Activated T-cell treated with anti-CD3 and anti-CD28 coated beads, Interleukin-2, amount 50 U/mL, for 24 hours (primary cell): ENCODE results near the gene GPR157.
"Not testable (repeated sequence)": the region's sequence is repeated elsewhere in the genome, so short reads cannot be mapped to it uniquely, and the experiment has no call there.

Experiments
- DNase-seq: peaks from one replicate; pipeline ENCODE4 v3.0.0-alpha.2; 2020
- H3K27ac Mint-ChIP-seq: 2 replicates; pipeline ENCODE4 v1.8.0; 2020; ENCODE audit warnings: mild to moderate bottlenecking, mixed read lengths
- H3K27me3 Mint-ChIP-seq: 2 replicates; pipeline ENCODE4 v1.8.0; 2020; ENCODE audit warnings: mixed read lengths
- H3K36me3 Mint-ChIP-seq: 2 replicates; pipeline ENCODE4 v1.8.0; 2020; ENCODE audit warnings: low read depth, mixed read lengths
- H3K4me1 Mint-ChIP-seq: 2 replicates; pipeline ENCODE4 v1.8.0; 2020; ENCODE audit warnings: low read depth, mixed read lengths
- H3K4me3 Mint-ChIP-seq: 2 replicates; pipeline ENCODE4 v1.8.0; 2020; ENCODE audit warnings: mild to moderate bottlenecking, moderate library complexity, mixed read lengths
- H3K9me3 Mint-ChIP-seq: 2 replicates; pipeline ENCODE4 v1.8.0; 2020; ENCODE audit warnings: mixed read lengths

GPR157 gene

GRCh38 chr1:9095818-9096217 is 33.1 kb downstream of the GPR157 start:
- Mint-ChIP-seq H3K36me3 (no peaks in the 10 kb centered on the region), H3K4me1 (no peaks in the 10 kb centered on the region), H3K9me3 (no peaks in the 10 kb centered on the region), H3K4me3 (no peak overlapping the region), H3K27ac (no peak overlapping the region), H3K27me3 (no peaks in the 10 kb centered on the region)
- DNase-seq: no peak

GRCh38 chr1:9093996-9094595 is 34.8 kb downstream of the GPR157 start:
- not testable (repeated sequence) for H3K27me3 Mint-ChIP-seq, H3K9me3 Mint-ChIP-seq, H3K4me3 Mint-ChIP-seq, H3K36me3 Mint-ChIP-seq, DNase-seq, H3K27ac Mint-ChIP-seq, H3K4me1 Mint-ChIP-seq

- DNase-seq: no peak
- H3K4me3 Mint-ChIP-seq: no peak overlapping the region
- no peaks in the 10 kb centered on the region for H3K9me3 Mint-ChIP-seq
- H3K36me3 Mint-ChIP-seq: no peaks in the 10 kb centered on the region
- H3K4me1 Mint-ChIP-seq: no peaks in the 10 kb centered on the region
- peaks cover 5% of the 10 kb centered on the region for H3K27me3 Mint-ChIP-seq
- H3K27ac Mint-ChIP-seq: no peak overlapping the region
Measured at GRCh38 chr1:9093581-9093980, 35.3 kb downstream of the GPR157 start.

GRCh38 chr1:9093091-9093490 is 35.8 kb downstream of the GPR157 start:
- Mint-ChIP-seq H3K36me3 (no peaks in the 10 kb centered on the region), H3K4me1 (no peaks in the 10 kb centered on the region), H3K9me3 (no peaks in the 10 kb centered on the region)

GRCh38 chr1:9088807-9089206 is 40.1 kb downstream of the GPR157 start:
- no peak for DNase-seq
- Mint-ChIP-seq H3K4me1 (no peaks in the 10 kb centered on the region), H3K27ac (no peak overlapping the region), H3K4me3 (no peak overlapping the region), H3K9me3 (no peaks in the 10 kb centered on the region), H3K36me3 (no peaks in the 10 kb centered on the region), H3K27me3 (peaks cover 16% of the 10 kb centered on the region)

More at GRCh38 chr1:9093091-9093490, 35.8 kb downstream of the GPR157 start:
- peaks cover 8% of the 10 kb centered on the region for H3K27me3 Mint-ChIP-seq
- H3K4me3 Mint-ChIP-seq: no peak overlapping the region
- H3K27ac Mint-ChIP-seq: no peak overlapping the region
- no peak for DNase-seq

GRCh38 chr1:9087411-9088125 is 41.3 kb downstream of the GPR157 start:
- Mint-ChIP-seq H3K27me3 (peaks cover 16% of the 10 kb centered on the region), H3K4me3 (no peak overlapping the region), H3K4me1 (peaks cover 6% of the 10 kb centered on the region), H3K36me3 (no peaks in the 10 kb centered on the region), H3K9me3 (no peaks in the 10 kb centered on the region), H3K27ac (no peak overlapping the region)
- DNase-seq: no peak

- Mint-ChIP-seq H3K4me1 (peaks cover 8% of the 10 kb centered on the region), H3K9me3 (no peaks in the 10 kb centered on the region), H3K4me3 (no peak overlapping the region), H3K27ac (no peak overlapping the region), H3K36me3 (no peaks in the 10 kb centered on the region), H3K27me3 (peaks cover 16% of the 10 kb centered on the region)
- DNase-seq: no peak
Measured at GRCh38 chr1:9086796-9087195, 42.1 kb downstream of the GPR157 start.

GRCh38 chr1:9086045-9086444 is 42.9 kb downstream of the GPR157 start:
- no peak overlapping the region for H3K4me3 Mint-ChIP-seq
- no peak overlapping the region for H3K27ac Mint-ChIP-seq
- H3K9me3 Mint-ChIP-seq: no peaks in the 10 kb centered on the region
- H3K36me3 Mint-ChIP-seq: no peaks in the 10 kb centered on the region
- peaks cover 8% of the 10 kb centered on the region for H3K4me1 Mint-ChIP-seq
- peaks cover 16% of the 10 kb centered on the region for H3K27me3 Mint-ChIP-seq
- DNase-seq: no peak

GRCh38 chr1:9085306-9085940 is 43.5 kb downstream of the GPR157 start:
- Mint-ChIP-seq H3K9me3 (no peaks in the 10 kb centered on the region), H3K4me1 (peaks cover 8% of the 10 kb centered on the region), H3K27me3 (peaks cover 16% of the 10 kb centered on the region), H3K36me3 (no peaks in the 10 kb centered on the region), H3K27ac (no peak overlapping the region), H3K4me3 (no peak overlapping the region)
- DNase-seq: no peak

GRCh38 chr1:9084906-9085305 is 44.0 kb downstream of the GPR157 start:
- H3K4me3 Mint-ChIP-seq: no peak overlapping the region
- H3K9me3 Mint-ChIP-seq: no peaks in the 10 kb centered on the region
- no peaks in the 10 kb centered on the region for H3K36me3 Mint-ChIP-seq
- peaks cover 8% of the 10 kb centered on the region for H3K4me1 Mint-ChIP-seq
- peaks cover 18% of the 10 kb centered on the region for H3K27me3 Mint-ChIP-seq
- no peak for DNase-seq
- no peak overlapping the region for H3K27ac Mint-ChIP-seq

GRCh38 chr1:9081473-9081872 is 47.4 kb downstream of the GPR157 start:
- Mint-ChIP-seq H3K4me1 (peaks cover 22% of the 10 kb centered on the region), H3K4me3 (no peak overlapping the region), H3K9me3 (no peaks in the 10 kb centered on the region), H3K27me3 (peaks cover 18% of the 10 kb centered on the region), H3K36me3 (no peaks in the 10 kb centered on the region), H3K27ac (no peak overlapping the region)
- no peak for DNase-seq

- Mint-ChIP-seq H3K27ac (no peak overlapping the region), H3K27me3 (peaks cover 24% of the 10 kb centered on the region), H3K36me3 (no peaks in the 10 kb centered on the region), H3K9me3 (no peaks in the 10 kb centered on the region), H3K4me3 (no peak overlapping the region), H3K4me1 (peaks cover 28% of the 10 kb centered on the region)
- no peak for DNase-seq
Measured at GRCh38 chr1:9080705-9081291, 48.1 kb downstream of the GPR157 start.

- Mint-ChIP-seq H3K4me3 (no peak overlapping the region), H3K4me1 (peaks cover 31% of the 10 kb centered on the region), H3K36me3 (no peaks in the 10 kb centered on the region), H3K27me3 (peaks cover 28% of the 10 kb centered on the region), H3K27ac (no peak overlapping the region), H3K9me3 (no peaks in the 10 kb centered on the region)
- DNase-seq: no peak
Measured at GRCh38 chr1:9079988-9080704, 48.8 kb downstream of the GPR157 start.

GRCh38 chr1:9078752-9079500 is 50.0 kb downstream of the GPR157 start:
- no peak for DNase-seq
- Mint-ChIP-seq H3K9me3 (no peaks in the 10 kb centered on the region), H3K36me3 (no peaks in the 10 kb centered on the region), H3K27ac (no peak overlapping the region), H3K4me1 (peaks cover 38% of the 10 kb centered on the region), H3K27me3 (peaks cover 33% of the 10 kb centered on the region), H3K4me3 (no peak overlapping the region)
